Large intestine (tissue), 3 donors: ENCODE measurements around the gene PAOX. TPM values are rescaled to one million over a fixed set of nuclear protein-coding genes. Genes with fewer than 3 reads are reported as not detected.
"Not testable (repeated sequence)": the region's sequence is repeated elsewhere in the genome, so short reads cannot be mapped to it uniquely, and the experiment has no call there.

ENCODE experiments used
- DNase-seq, 2 donors: peaks; one replicate each; pipeline versions ENCODE4 v3.0.0 to v3.0.0-alpha.2; 2013
- H3K27ac ChIP-seq: one replicate; pipeline ENCODE4 v1.5.1; 2013; ENCODE audit warnings: low read length
- H3K27me3 ChIP-seq: 2 replicates; pipeline ENCODE4 v1.6.1; 2013; ENCODE audit warnings: low read length; ENCODE audit not compliant: control insufficient read depth, insufficient read depth
- H3K36me3 ChIP-seq: 2 replicates; pipeline ENCODE4 v1.6.1; 2013; ENCODE audit warnings: low read length; ENCODE audit not compliant: control insufficient read depth, insufficient read depth
- H3K4me1 ChIP-seq: one replicate; pipeline ENCODE4 v1.6.1; 2013; ENCODE audit warnings: low read length; ENCODE audit not compliant: control insufficient read depth, insufficient read depth
- H3K4me3 ChIP-seq: one replicate; pipeline ENCODE4 v1.5.1; 2013; ENCODE audit warnings: low read length
- H3K9me3 ChIP-seq: one replicate; pipeline ENCODE4 v1.6.1; 2013; ENCODE audit warnings: mild to moderate bottlenecking, low read depth, low read length, moderate library complexity; ENCODE audit not compliant: control insufficient read depth
- WGBS: methylation state at CpG from one replicate; pipeline ENCODE4 v1.1.5; 2013; ENCODE audit warnings: low lambda C conversion rate; ENCODE audit not compliant: insufficient coverage; 5-methylcytosine and 5-hydroxymethylcytosine counted together
- polyA plus RNA-seq: library from polyadenylated mRNA; unstranded; fragments of 120-200 nt; gene quantifications from one replicate; pipeline ENCODE4 v1.2.1, GENCODE V29; 2013

The PAOX gene
- polyA plus RNA-seq, 1 donor: 9.8 TPM

DNA sequence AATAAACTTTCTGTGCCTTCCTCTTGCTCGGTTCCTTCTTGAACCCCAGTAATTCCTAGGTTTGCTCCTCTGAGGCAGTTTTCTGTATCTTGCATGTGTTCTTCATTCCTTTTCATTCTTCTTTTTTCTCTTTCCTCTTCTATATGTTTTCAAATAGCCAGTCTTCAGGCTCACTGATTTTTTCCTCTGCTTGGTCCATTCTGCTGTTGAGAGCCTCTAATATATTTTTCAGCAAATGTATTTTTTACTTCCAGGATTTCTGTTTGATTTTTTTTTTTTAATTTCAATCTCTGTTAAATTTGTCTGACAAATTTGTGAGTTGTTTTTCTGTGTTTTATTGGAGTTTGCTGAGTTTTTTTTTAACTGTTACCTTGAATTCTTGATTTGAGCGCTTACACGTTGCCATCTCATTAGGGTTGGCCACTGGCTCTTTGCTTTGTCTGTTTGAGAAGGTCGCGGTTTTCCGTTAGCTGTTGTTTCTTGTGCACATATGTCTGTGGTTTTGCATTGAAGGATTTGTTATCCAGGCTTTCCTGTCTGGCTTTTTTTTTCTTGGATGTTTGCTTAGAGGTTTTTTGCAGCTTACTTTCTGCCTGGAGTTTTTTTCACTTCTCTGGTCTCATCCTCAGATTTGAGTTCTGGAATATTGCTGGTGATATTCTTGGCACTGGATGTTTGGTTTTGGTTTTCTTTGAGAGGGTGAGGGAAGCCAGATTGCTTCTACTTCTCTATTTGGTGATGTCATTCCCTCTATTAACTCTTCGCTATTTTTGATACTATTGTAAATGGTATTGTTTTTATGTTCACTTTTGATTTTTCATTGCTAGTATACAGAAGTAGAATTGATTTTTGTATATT, 32.7 kb downstream of the PAOX start:
- H3K36me3 ChIP-seq: peaks cover 57% of the 10 kb centered on the region
- peaks cover 38% of the 10 kb centered on the region for H3K9me3 ChIP-seq
- H3K4me3 ChIP-seq: no peak overlapping the region
- no peaks in the 10 kb centered on the region for H3K27me3 ChIP-seq
- no peak for DNase-seq
- no peaks in the 10 kb centered on the region for H3K4me1 ChIP-seq
- no peak overlapping the region for H3K27ac ChIP-seq
- 98% methylated on average over 6 of the region's 7 CpGs for WGBS

DNA sequence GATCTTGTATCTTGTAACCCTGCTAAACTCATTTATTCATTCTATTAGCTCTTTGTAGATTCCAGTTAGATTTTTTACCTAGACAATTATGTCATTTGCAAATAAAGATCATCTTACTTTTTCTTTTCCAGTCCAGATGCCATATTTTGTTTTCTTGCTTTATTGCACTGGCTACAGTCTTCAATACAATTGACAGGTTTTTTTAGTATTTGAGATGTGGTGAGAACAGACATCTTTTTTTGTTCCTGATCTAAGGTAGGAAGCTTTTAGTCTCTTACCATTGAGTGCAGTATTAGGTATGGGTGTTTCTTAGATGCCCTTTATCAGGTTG, 33.3 kb downstream of the PAOX start:
- no peak overlapping the region for H3K4me3 ChIP-seq
- H3K9me3 ChIP-seq: peaks cover 38% of the 10 kb centered on the region
- H3K4me1 ChIP-seq: no peaks in the 10 kb centered on the region
- H3K27me3 ChIP-seq: no peaks in the 10 kb centered on the region
- no peak overlapping the region for H3K27ac ChIP-seq
- H3K36me3 ChIP-seq: peaks cover 54% of the 10 kb centered on the region
- DNase-seq: no peak

DNA sequence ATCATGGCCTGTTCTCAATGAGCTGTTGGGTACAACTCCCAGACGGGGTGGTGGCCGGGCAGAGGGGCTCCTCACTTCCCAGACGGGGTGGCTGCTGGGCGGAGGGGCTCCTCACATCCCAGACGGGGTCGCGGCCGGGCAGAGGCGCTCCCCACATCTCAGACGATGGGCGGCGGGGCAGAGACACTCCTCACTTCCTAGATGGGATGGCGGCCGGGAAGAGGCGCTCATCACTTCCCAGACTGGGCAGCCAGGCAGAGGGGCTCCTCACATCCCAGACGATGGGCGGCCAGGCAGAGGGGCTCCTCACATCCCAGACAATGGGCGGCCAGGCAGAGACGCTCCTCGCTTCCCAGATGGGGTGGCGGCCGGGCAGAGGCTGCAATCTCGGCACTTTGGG, 35.3 kb downstream of the PAOX start:
- WGBS: no CpG with 5 or more reads among the region's 23 CpGs
- not testable (repeated sequence) for H3K4me3 ChIP-seq, DNase-seq, H3K27ac ChIP-seq, H3K27me3 ChIP-seq, H3K4me1 ChIP-seq
- H3K9me3 ChIP-seq: peaks cover 38% of the 10 kb centered on the region
- peaks cover 54% of the 10 kb centered on the region for H3K36me3 ChIP-seq

DNA sequence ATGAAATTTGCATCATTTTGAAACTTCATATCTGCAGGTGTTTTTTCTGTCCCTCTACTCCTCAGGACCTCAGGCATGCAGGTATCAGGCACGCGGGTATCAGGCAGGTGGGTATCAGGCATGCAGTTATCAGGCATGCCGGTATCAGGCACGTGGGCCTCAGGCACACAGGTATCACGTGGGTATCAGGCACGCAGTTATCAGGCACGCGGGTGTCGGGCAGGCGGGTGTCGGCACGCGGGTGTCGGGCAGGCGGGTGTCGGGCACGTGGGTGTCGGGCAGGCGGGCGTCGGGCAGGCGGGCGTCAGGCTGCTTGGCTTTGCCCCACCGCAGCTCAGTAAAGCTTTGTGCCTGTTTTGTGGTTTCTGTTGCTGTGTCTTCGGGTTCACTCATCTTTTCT, 36.7 kb downstream of the PAOX start:
- Histone ChIP-seq H3K9me3 (peaks cover 31% of the 10 kb centered on the region), H3K4me3 (no peak overlapping the region), H3K27ac (no peak overlapping the region), H3K36me3 (peaks cover 56% of the 10 kb centered on the region), H3K4me1 (no peaks in the 10 kb centered on the region), H3K27me3 (no peaks in the 10 kb centered on the region)
- DNase-seq: no peak
- no CpG with 5 or more reads among the region's 25 CpGs for WGBS

DNA sequence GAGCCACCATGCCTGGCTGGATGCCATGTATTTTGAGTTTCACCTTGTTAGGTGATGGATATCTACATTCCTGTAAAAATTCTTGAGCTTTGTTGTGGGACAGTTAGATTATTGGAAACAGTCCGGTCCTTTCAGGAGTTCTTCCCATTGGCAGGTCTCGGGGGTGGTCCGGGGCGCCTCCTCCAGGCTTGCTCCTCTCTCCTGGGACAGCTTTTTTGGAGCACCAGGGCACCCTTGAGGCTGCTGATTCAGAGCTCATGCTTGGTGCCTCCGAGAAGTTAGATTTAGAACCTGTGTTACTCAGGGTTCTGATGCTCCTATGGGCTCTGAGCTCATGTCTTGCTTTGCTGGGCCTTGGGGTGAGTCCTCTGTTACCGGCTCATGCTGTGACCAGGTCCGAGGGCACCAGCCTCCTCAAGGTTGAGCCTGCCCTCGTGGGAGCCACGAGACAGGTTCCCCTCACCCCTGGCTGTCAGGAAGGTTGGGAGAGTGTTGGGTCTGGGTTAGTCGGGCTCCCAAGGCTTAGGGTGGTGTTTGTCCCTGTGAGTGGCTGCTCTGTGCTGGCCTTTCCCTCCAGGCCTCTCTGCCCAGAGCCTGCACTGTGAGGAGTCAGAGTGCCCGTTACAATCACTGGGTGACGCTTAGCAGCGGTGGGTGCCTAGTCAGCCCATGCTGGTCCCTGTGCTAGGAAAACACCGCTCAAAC, 39.4 kb downstream of the PAOX start:
- Histone ChIP-seq H3K4me1 (no peaks in the 10 kb centered on the region), H3K9me3 (peaks cover 17% of the 10 kb centered on the region), H3K27me3 (peaks cover 4% of the 10 kb centered on the region), H3K36me3 (peaks cover 36% of the 10 kb centered on the region), H3K27ac (no peak overlapping the region), H3K4me3 (no peak overlapping the region)
- no peak for DNase-seq
- WGBS: no CpG with 5 or more reads among the region's 14 CpGs

DNA sequence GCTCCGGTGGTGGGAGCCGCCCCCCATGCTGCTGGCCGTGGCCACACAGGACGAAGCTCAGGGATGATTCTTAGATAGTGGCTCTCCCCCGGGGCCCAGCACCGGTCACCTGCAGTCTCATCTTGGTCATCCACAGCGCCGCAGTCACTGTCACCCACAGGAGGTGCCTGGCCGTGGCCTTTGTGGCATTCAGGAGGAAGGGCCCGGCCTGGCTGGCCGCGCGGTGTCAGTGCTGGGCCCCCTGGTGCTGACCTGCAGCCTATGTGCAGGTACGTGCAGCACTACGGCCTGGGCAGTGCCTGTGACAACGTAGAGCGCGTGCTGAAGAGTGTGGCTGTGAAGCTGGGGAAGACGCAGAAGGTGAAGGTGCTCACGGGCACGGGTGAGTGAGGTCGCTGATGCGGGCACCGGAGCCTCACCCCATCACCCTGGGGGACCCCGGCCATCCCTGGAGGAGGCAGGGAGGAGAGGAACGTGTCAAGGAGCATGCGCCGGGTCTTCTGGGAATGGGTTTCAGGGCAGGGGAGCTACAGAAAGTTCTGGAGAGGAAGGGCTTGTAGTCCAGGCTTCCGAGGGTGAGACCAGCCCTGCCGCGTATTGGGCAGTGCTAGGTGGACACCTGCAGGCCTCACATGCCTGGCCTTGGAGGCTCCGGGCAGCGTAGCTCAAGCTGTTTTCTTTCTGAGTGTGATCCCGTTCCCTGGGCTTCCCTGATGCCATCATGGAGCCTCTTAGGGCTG, 40.3 kb downstream of the PAOX start:
- Histone ChIP-seq H3K4me3 (no peak overlapping the region), H3K4me1 (no peaks in the 10 kb centered on the region), H3K27me3 (peaks cover 4% of the 10 kb centered on the region), H3K9me3 (peaks cover 15% of the 10 kb centered on the region), H3K27ac (no peak overlapping the region), H3K36me3 (peaks cover 36% of the 10 kb centered on the region)
- no CpG with 5 or more reads among the region's 34 CpGs for WGBS
- DNase-seq: no peak

DNA sequence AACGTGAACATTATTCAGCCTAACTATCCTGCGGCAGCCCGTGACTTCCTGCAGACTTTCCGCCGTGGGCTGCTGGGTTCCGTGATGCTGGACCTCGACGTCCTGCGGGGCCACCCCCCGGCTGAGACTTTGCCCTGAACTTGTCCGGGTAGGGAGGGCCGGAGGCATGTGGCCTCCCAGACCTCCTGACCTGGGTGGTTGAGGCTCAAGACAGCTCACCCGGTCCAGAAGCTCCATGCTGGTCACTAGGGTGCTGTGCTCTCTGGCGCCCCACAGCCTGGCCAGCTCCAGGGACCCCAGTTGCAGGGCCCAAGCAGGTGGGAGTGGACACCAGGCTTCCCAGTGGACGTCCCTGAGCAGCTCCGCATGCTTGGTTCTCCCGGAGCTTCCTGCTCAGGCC, 41.0 kb downstream of the PAOX start:
- Histone ChIP-seq H3K4me3 (no peak overlapping the region), H3K36me3 (peaks cover 35% of the 10 kb centered on the region), H3K4me1 (no peaks in the 10 kb centered on the region), H3K27me3 (peaks cover 4% of the 10 kb centered on the region), H3K27ac (no peak overlapping the region), H3K9me3 (peaks cover 10% of the 10 kb centered on the region)
- WGBS: no CpG with 5 or more reads among the region's 17 CpGs
- no peak for DNase-seq

DNA sequence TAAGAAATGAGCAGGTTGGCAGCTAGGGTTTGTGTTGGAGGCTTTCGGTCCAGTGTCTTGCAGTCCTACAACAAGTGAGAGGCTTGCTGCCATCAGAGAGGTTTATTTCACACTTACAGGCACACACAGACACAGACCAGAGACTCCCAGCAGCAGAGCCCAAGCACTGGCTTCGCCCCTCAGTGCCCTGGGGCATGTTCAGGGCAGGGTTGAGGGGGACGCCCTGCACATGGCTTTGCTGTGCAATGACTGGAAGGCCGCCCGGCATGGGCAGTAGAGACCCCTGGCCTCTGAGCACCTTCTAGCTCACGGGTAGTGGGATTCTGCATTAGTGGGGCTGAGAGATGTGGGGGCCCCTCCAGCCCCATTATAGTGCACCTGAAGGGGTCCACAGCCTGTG, 41.5 kb downstream of the PAOX start:
- Histone ChIP-seq H3K27ac (no peak overlapping the region), H3K27me3 (peaks cover 4% of the 10 kb centered on the region), H3K9me3 (peaks cover 4% of the 10 kb centered on the region), H3K4me3 (no peak overlapping the region), H3K36me3 (peaks cover 29% of the 10 kb centered on the region), H3K4me1 (no peaks in the 10 kb centered on the region)
- no peak for DNase-seq
- no CpG with 5 or more reads among the region's 6 CpGs for WGBS

DNA sequence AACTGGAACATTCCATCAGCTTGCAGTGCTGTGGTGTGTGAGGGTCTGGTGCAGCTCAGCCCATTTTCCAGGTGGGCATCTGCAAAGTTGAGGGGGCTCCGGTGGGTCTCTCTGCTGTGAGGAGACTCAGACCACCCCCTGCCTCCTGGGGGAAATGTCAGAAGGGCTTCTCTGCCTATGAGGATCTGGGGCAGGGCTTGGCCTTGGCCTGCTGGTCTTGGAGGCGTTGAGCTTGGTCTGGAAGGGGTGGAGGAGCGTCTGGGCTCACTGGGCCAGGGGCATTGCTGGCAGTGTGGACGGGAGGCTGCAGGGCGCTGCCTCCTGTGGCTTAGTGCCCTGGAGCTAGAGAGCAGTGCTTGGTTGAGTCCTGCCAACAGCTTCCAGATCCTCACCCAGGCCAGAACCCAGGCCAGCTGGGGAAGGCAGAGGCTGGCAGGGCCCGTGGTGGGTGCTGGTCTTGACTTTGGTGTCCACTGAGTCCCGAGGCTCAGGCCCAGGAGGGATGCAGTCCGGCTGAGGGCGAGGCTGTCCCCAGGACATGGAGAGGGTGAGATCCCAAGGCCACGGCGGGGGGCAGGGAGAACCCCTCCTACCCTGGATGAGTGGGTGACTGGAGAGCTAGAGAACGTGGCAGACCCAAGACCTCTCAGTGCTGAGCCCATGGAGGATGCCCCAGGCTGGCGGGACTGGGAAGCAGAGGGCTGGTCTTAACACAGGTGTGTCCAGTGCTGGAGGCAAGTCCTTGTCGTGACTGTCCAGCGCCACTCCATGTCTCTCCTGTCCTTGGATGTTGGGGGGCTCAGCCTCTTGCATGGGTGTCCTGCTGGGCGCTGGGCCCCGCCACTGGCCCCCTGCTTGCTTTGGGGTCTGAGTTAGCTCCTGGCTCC, 42.5 kb downstream of the PAOX start:
- DNase-seq: no peak

More for the DNA sequence above, 42.5 kb downstream of the PAOX start:
- no peaks in the 10 kb centered on the region for H3K4me1 ChIP-seq
- H3K27ac ChIP-seq: no peak overlapping the region
- H3K27me3 ChIP-seq: peaks cover 4% of the 10 kb centered on the region
- H3K9me3 ChIP-seq: no peaks in the 10 kb centered on the region
- no peak overlapping the region for H3K4me3 ChIP-seq
- WGBS: no CpG with 5 or more reads among the region's 17 CpGs
- peaks cover 24% of the 10 kb centered on the region for H3K36me3 ChIP-seq
